Activated naive CD8-positive, alpha-beta T cell treated with anti-CD3 and anti-CD28 coated beads, Interleukin-2, amount 50 U/mL, for 16 hours (primary cell): ENCODE data around the gene PLCB1.
A peak's percentile ranks its signal among the peaks of the same experiment; 100 is the strongest.
"Not testable (repeated sequence)": the region's sequence is repeated elsewhere in the genome, so short reads cannot be mapped to it uniquely, and the experiment has no call there.

ENCODE experiments used
- DNase-seq: peaks from one replicate; pipeline ENCODE4 v3.0.0-alpha.2; 2020; ENCODE audit warnings: low read depth, low spot score

Gene PLCB1

DNA sequence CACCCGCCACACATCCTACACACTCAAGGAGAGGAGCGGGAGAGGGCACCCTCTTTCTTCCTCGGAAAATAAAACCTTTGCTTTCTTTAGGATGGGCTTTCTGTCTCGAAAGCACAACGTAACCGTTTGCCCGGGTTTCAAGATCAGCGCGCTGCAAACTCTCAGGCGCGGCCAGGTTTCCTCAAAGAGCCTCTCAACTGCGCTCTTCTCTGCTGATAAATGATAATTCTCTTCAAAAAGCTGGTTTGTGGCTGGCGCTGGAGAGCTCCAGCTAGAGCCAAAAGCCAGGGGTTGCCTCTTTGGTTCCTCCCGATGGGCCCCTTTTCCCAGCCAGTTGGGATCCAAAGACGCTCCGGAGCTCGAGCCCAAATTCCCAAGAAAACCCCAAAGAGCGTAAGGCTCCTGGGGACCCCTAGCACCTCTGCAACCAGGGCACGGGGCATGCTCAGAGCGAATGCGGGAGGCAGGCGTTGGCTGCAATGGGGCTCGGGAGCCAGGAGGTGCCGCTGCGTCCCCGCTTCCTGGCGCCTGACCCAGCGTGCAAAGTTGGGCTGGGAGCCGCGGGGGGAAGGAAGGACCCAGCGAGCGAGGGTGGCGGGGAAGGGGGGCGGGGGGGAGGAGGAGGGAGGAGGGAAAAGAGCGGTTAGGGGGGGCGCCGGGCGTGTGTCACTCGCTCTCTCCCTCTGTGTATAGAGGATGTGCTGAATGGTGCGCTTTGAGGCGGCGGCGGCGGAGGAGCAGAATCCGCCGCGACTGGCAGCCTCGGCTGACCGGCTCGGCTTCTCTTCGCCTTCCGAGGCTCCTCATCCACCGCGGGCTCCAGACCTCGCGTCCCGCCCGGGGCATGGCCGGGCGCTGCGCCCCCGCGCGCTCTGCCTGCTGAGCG is at the start of gene PLCB1:
TSS of gene PLCB1 (plus strand) at position 669 of the 886 bp plus-strand sequence. CDS start 386 bp downstream, outside the sequence.
- DNase-seq: peak; percentile 49

DNA sequence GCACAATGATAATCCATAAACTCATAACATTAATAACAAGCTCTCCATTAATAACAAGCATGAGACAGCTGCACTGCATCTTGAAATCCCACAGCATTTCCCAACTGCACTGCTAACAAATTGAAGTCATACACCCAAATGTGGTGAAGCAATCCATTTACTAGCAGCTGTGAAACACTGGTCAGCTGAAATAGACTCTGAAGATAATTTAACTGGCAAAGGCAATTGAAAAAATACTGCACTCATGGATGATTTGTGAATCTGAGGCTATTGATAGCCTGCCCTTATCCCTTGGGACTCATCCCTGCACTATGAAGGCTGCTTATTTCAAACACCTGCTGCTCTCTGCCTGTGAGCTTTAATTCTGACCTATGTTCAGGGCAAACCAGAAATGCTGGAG is 49.1 kb upstream of the PLCB1 start:
- no peak for DNase-seq

DNA sequence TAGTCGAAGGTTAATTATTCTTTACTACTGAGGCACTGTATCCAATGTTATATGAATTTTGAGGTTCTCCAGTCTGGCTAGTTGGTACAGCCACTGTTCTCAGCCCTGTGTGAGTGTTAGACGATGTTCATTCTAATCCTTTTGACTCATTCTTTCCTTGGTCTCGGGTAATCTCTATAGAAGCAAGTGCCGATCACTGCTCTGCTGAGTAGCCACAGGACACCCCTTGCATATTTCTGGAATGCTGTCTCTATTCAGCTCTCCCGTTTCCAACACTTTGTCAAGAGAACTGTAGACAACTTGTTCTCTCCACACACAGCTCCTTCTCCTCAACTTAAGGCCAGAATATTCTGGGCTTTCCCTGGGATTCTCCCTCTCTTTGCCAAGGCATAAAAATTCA is 42.4 kb upstream of the PLCB1 start:
- DNase-seq: no peak

DNA sequence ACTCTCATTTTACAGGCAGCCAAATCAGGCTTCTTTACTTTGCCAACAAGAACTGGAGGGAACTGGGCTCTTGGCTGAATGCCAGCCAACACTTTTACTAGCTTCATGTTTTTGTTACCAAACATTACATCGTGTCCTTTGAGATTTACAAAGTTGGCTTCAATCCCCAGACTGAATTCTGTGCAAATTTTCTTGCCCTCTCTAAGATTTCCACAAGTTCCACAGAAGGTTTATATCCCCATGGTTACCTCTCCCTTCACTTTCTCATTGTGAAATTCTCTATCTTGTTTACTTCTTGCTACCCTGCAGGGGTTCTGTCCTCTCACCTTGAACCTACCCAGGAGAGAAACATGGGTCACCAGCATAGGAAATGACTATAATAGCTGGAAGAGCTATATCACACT is 37.6 kb upstream of the PLCB1 start:
- DNase-seq: no peak

DNA sequence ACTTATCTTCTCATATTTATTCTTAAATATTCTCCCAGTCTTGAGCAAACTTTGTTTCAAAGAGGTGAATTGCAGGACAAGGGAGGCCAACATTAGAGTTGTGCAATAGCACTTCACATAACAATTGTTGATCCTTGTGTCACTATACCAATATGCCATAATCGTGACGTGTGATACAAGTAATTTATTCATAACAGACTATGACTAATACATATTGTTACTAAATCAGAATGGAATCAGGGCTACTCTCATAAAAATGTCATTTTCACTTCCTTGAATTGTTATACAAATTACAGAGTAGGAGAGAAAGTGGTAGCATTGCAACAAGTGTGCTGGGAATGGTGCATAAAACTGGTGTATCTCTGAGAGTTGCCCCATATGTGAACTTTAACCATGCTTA is 37.2 kb upstream of the PLCB1 start:
- DNase-seq: no peak

DNA sequence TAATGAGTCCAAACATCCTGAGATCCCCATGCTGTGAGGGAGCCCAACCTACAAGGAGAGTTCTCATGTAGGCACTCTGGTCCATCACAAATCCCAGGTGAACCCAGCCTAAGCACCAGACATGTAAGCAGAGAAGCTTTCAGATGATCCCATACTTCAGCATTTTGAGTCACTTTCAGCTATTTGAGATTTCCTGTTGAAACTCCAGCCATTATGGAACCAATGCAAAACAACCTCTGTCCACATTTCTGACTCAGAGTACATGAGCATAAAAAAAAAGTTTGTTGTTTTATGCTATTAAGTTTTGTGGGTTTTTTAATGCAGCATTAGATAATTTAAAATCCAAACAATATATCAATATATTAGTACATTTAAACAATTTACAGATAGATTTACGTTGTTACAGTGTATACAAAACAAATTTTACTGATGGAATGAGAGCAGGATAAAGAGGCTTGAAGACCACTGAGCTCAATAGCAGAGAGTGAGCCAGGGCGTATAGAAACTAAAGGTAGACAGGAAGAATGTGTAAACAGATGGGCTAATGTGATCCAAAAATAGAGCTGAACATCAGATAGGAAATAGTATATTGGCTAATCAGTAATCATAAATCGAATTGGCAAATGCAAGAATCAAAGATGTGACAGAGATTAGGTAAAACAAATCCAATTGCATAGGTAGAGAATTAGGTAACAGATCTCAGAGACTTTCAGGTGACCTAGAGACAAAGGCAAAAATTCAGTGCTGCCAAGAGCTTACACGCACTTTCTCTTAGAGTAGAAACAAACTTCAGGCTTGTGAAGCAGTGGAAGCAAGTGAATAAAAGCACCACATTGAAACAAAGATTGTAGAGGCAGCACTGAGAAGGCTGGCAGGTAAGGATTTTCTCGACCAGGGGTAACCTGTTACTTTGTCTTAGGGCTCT is 36.2 kb upstream of the PLCB1 start:
- DNase-seq: no peak

DNA sequence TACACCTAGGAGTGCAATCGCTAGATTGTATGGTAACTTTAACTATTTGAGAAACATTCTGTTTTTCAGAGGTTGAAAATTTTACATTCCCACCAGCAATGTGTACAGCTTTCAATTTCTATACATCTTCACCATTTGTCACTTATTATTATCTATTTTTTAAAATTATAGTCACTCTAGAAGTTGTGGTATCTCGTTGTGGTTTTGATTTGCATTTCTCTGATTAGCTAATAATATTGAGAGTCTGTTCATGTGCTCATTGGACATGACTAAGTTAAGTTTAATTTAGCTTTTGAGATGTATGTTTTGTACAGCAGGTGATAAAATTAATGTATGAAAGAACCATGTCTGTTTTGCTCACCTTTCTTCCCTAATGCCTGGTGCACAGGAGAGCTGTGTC is 34.8 kb upstream of the PLCB1 start:
- no peak for DNase-seq

DNA sequence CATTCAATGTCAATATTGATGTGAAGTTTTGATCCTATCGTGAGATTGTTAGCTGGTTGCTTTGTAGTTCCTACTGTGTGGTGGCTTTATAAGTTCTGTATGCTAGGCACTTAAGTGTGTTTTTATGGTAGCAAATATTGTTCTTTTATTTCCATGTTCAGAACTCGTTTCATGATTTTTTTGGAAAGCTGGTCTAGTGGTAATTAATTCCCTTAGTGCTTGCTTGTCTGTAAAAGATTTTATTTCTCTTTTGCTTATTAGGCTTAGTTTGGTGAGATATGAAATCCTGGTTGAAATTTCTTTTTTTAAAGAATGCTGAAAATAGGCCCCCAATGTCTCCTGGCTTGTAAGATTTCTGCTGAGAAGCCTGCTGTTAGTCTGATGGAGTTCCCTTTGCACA is 27.8 kb upstream of the PLCB1 start:
- DNase-seq: no peak

DNA sequence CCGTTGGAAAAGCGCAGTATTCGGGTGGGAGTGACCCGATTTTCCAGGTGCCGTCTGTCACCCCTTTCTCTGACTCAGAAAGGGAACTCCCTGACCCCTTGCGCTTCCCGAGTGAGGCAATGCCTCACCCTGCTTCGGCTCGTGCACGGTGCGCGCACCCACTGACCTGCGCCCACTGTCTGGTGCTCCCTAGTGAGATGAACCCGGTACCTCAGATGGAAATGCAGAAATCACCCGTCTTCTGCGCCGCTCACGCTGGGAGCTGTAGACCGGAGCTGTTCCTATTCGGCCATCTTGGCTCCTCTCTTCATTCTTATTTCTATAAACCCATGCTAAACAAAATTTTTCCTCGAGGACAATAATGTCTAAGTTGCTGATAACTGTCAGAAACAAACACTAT is 17.5 kb upstream of the PLCB1 start:
- DNase-seq: not testable (repeated sequence)

DNA sequence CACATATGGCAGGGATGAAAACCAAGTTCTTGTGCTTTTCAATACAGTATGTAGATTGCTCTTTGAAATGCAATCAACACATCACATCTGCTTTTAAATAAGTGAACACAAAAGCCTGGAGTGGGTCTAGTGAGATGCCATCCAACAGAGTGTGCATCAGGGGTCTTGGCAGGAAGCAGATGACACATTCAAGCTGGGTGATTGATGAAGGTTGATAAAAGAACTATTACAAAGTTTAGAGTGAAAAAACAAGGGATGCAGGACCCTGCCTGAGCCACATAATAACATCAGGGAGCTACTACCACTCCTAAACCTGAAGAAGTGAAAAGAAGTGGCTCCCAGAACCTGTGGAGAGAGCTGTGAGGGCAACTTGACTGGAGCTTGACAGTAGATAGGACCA is 16.6 kb upstream of the PLCB1 start:
- no peak for DNase-seq

DNA sequence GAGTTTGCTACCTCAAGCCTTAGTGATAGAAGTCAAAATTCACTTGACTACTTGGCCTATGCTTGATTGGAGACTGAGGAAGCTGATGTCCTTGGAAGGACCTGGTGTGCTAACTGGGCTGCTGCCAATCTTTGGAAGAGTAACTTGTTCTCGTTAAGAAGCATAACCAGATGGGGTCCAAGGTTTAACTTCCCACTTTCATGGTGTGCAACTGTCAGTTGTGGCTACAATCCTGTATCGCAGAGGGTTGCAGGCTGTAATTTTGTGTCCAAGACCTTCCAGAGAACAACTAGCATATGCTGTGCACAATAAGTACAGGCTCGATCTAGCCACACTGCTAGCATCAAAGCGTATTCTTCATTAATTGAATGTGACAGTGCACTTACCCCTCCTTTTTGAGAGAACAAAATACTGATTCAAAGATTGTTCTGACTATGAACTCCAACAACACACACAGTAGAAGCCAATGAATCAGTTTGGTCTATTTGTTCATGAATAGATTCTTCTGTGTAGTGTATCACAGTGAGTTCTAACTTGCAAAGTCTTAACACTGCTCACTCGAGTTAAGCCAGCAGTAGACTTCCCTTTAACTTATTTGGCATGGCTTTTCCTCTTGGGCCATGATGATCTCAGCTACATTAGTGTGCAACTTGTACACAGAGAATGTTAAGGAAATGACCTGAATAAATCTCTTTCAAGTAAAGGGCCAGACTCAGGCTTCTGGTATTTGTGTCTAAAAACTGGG is 15.8 kb upstream of the PLCB1 start:
- DNase-seq: no peak

DNA sequence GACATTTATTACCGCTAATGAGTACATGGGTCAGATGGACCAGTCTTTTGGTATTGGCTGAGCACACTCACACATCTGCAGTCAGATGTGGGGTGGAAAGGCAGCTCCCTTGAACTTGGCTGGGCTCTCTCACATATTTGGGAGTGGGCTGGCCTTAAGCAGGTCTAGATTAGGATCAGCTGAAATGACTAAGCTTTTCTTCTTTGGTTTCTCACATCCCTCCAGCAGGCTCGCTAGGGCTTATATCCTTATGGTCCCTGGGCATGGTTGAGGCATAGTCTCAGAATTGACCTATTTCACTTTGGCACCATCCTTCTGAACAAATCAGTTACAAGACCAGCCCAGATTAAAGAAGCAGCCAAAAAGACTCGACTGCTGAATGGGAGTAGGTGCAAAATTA is 14.4 kb upstream of the PLCB1 start:
- no peak for DNase-seq

DNA sequence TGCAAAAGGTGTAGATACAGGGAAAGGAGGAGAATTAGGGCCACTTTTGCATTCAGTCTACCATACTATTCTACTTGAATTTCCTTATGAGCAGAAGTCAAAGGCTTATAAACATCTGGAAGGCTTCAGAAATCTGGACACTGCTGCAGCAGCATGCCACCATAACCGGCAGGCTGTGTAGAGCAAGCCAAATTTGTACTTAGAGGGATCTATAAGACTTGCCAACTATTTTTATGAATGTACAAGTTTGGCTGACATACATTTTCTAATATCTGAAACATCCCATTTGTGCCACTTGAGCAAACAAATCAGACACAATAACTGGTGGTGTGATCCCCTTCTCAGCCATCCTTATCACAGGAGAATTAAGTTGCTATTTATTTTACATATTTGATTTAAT is 14.0 kb upstream of the PLCB1 start:
- DNase-seq: no peak

DNA sequence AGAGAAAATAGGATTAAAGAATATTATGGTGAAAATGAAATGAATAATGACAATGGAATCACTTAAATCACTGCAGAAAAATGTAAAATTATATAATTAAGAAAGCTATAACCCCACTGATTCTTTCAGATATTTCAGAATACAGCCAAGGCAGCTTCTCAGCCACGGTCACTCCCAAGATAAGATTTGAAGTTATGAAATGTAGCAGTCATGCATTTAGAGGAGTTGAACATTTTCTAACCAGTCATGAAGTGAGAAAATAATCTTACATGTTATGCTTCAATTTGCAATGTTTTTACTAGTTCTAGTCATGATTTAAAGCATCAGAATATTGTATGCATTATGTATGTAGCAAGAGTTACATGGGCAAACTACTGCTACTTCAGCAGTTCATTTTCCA is 13.3 kb upstream of the PLCB1 start:
- no peak for DNase-seq

DNA sequence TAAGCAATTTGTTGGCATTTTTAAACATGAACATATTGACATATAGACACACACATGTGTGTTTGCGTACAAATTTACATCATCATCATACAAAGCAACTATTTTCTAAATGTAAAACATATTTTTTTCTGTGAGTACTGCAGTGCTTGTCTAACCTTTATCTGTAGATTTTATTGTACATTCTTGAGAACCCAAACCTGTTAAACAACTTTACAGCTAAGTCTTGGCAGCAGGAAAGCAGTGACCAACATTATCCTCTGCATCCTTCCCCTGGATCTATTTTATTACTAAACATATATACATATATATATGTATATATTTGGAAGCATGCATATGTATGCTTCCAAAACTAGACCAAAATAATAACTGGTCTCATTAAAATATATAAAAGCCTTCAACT is 10.4 kb upstream of the PLCB1 start:
- DNase-seq: no peak

DNA sequence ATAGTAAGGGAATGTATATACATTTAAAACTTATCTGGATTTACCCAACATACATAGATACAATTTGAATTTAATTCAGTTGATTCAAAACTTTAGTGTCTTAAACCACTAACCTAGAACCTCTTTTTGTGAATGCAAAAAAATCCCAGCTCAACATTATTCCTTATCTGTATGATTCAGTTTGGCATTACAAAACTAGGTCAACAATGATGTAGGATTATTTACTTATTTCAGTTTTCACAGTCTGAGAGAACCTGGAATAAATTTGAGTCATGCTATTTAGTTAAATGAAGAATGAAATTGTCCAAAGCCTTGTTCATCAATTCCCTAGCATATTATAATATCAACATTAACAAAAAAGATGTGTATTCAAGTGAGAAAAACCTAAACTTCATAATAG is 7.4 kb upstream of the PLCB1 start:
- DNase-seq: no peak

DNA sequence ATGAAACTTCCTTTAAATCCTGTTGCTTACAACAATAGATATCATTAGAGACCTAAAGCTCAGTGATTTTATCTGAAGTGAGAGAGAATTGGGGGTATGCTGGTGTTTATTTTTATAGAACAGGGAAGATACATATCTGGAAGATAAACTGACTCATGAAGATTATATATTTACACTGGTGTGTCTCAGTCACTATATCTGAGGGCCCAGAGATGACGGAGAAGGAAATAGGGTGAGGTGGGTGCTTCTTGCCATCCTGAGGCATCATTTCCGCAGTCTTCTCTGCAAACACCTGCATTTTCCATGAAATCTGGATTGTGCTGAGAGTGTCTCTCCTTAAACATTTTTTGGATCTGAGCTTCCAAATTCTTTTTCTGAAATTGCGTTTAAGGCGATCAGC is 5.9 kb upstream of the PLCB1 start:
- no peak for DNase-seq

DNA sequence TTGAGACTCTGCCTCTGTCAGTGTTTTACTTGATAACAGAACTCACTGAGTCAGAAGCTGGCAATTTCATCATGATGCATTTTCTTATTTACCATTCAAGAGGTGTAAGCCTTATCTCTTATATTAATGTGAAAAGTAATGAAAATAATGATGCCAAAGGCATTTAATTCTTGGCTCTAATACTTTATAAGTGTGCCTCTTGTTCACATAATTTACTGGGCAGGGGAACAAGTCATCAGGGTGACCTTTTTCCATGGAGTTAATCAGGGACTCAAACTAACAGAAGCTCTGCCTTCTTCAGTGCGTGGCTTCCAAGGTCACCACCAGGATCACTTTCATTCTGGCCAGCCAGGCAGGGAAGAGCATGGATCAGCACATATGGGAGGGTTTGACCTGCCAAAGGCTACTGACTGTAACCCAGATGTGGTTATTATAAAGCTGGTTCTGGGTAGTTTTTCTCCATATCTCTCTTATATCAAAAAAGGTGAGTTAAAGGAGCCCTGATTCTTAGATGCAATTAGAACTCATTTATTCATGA is 5.2 kb upstream of the PLCB1 start:
- no peak for DNase-seq

DNA sequence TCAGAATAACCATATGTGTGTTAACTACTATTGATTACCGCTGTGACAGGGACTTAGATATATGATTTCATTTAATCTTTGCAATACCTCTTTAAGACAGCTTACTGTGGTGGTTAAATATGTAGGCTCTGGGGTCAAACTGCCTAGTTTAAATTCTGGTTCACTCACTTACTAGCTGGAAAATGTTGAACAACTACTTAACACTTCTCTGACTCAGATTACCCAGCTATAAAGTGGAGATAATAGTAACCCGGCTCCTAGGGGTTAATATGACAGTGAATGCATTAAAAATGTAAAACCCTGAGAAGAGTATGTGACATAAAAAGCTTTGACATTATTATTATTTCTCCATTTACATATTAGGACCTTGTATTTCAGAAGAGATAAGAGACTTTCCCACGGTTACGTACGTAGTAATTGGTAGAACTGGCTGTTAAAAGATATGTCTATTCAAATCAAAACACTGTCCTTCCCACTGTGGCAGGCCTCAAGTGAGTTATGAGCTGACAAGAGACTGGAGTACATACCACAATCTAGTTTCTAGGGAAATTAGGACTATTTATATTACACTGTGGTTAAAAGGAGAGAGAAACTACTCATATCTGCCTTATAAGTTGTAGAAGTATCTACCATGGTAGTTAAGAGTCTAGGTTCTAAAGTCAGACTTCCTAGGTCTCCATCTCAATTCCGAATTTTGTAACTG is 4.4 kb upstream of the PLCB1 start:
- no peak for DNase-seq

DNA sequence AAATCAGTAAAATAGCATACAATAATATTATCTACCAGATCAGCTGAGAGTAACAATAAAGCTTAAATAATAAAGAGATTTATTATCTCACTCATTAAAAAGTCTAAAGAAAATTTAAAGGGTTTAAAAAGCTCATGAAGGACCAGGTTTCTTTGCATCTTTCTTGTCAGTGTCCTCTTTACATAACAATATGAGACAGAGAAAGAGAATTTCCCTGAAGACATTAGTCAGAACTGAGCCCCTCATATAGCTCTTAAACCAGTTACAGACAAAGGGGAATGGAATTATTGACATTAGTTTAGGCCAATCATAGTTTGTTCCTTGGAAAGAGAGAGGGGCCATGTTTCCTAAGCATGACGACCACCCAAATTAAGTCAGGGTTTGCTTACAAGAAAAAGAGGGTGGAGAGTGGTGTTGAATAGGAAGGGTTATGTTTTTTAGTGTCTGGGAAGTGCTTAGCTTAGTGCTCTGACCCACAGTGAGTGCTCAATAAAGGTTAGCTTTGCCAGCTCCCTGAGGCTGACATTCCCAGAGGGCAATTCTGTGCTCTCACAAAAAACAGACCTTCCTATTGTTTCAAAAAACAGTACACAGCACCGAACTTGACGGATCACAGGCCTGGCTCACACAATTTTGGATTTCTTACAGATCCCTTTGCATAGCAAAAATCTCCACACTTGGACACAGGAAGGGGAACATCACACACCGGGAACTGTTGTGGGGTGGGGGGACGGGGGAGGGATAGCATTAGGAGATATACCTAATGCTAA is 3.6 kb upstream of the PLCB1 start:
- DNase-seq: no peak
